Measurements from ENCODE around the gene CREB3L1. TPM values are rescaled to one million over a fixed set of nuclear protein-coding genes. Genes with fewer than 3 reads are reported as not detected.
A peak's percentile ranks its signal among the peaks of the same experiment; 100 is the strongest.

The CREB3L1 gene
- total RNA-seq, 1 donor from 2014 or later = 0.53 TPM

GRCh38 chr11:46240861-46241260, 36.6 kb upstream of the CREB3L1 start:
- no peak for FAIRE-seq
- H3K4me3 ChIP-seq (ENCODE audit: low read depth, low read length) = no peak overlapping the region
- peak; percentile 44 for DNase-seq (ENCODE audit: low read depth)
- no peaks in the 10 kb centered on the region for H3K36me3 ChIP-seq (ENCODE audit: control insufficient read depth, insufficient read depth, low read length)
- no peak for TF ChIP-seq CTCF (IDR thresholded peaks at IDR 0.05; ENCODE audit: insufficient read depth, low read length, severe bottlenecking)
- H3K27me3 ChIP-seq (ENCODE audit: control insufficient read depth, insufficient read depth, low read length) = no peaks in the 10 kb centered on the region

- Histone ChIP-seq H3K27me3 (ENCODE audit: control insufficient read depth, insufficient read depth, low read length) (no peaks in the 10 kb centered on the region), H3K4me3 (ENCODE audit: low read depth, low read length) (peak overlapping the region; percentile 45), H3K36me3 (ENCODE audit: control insufficient read depth, insufficient read depth, low read length) (no peaks in the 10 kb centered on the region)
- DNase-seq (ENCODE audit: low read depth) (no peak), FAIRE-seq (no peak)
- no peak for TF ChIP-seq CTCF (IDR thresholded peaks at IDR 0.05; ENCODE audit: insufficient read depth, low read length, severe bottlenecking)
Measured at GRCh38 chr11:46242041-46242951, 35.2 kb upstream of the CREB3L1 start.

- peak; percentile 87 for DNase-seq (ENCODE audit: low read depth)
- Histone ChIP-seq H3K4me3 (ENCODE audit: low read depth, low read length) (peak overlapping the region; percentile 45), H3K36me3 (ENCODE audit: control insufficient read depth, insufficient read depth, low read length) (no peaks in the 10 kb centered on the region), H3K27me3 (ENCODE audit: control insufficient read depth, insufficient read depth, low read length) (no peaks in the 10 kb centered on the region)
- FAIRE-seq = no peak
- no peak for TF ChIP-seq CTCF (IDR thresholded peaks at IDR 0.05; ENCODE audit: insufficient read depth, low read length, severe bottlenecking)
Measured at GRCh38 chr11:46242952-46243795, 34.3 kb upstream of the CREB3L1 start.

GRCh38 chr11:46243796-46244109, 33.7 kb upstream of the CREB3L1 start:
- no peak for TF ChIP-seq CTCF (IDR thresholded peaks at IDR 0.05; ENCODE audit: insufficient read depth, low read length, severe bottlenecking)
- H3K4me3 ChIP-seq (ENCODE audit: low read depth, low read length) = peak overlapping the region; percentile 45
- DNase-seq (ENCODE audit: low read depth) (no peak), FAIRE-seq (no peak)
- no peaks in the 10 kb centered on the region for H3K36me3 ChIP-seq (ENCODE audit: control insufficient read depth, insufficient read depth, low read length)
- H3K27me3 ChIP-seq (ENCODE audit: control insufficient read depth, insufficient read depth, low read length) = no peaks in the 10 kb centered on the region

GRCh38 chr11:46246521-46246920, 30.9 kb upstream of the CREB3L1 start:
- no peak for TF ChIP-seq CTCF (IDR thresholded peaks at IDR 0.05; ENCODE audit: insufficient read depth, low read length, severe bottlenecking)
- Histone ChIP-seq H3K36me3 (ENCODE audit: control insufficient read depth, insufficient read depth, low read length) (no peaks in the 10 kb centered on the region), H3K27me3 (ENCODE audit: control insufficient read depth, insufficient read depth, low read length) (no peaks in the 10 kb centered on the region), H3K4me3 (ENCODE audit: low read depth, low read length) (no peak overlapping the region)
- DNase-seq (ENCODE audit: low read depth) (no peak), FAIRE-seq (no peak)

Data from bronchial epithelial cell (primary cell).